Activated effector memory CD4-positive, alpha-beta T cell treated with Interleukin-2 at 50 U/mL for 16 hours (primary cell): ENCODE data around the gene MTAP.
A peak's percentile ranks its signal among the peaks of the same experiment; 100 is the strongest.

ENCODE experiments used
- DNase-seq: peaks from one replicate; pipeline ENCODE4 v3.0.0-alpha.2; 2020

MTAP gene

DNA sequence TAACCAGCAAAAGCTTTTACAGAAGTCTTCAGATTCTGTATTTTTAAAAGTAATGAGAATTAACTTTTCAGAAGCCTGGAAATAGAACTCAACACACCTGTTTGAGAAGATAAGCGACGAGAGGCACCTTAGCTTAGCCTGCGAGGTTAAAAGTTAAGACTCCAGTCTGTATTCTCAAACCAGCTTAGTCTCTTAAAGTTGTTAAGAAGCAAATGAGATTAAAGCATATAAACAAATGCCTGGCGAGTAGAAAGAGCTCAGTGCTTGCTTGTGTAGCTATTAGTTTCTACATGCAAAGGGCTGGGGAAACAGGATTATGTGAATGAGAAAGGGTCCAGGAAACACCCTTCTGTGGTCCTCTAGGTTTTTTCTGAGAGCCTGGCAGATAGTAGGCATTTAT, 51.7 kb downstream of the MTAP start:
- no peak for DNase-seq

GRCh38 chr9:21854594-21854993, 52.2 kb downstream of the MTAP start:
- no peak for DNase-seq

DNA sequence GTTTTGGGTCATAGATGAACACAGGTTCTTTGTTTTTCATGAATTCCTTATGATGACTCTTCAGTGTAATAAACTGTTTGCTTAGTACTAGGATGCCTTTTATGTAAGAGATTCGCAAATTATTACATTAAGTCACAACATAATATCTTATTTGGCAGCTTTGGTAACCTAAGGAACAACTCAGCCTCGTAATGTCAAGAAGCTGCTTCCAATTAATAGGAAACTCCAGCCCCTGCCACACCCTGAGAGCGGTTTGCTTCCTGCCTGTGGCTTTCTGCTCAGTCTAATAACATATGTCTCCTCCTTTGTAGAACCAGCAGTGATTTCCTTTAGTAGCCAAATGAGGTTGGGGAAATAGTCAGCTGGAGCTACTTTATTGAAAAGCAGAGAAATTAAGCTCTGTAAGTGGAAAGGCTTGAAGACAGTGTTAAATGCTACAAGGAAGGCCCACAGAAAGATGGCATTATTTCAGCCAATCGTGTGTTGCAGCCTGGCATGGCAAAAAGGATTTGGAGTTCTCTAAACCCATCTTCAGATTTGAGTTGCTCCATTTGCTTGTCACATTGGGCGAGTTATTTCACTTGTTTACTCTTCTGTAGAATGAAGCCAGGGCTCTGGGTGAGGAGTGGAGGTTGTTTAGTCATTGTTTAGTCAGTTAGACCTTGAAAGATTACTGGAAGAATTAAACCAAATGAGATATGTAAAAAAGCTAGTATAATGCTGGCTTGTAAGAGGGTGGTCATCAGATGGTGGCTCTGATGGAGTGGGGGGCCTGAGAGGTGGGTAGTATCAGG, 54.1 kb downstream of the MTAP start:
- DNase-seq: no peak

- DNase-seq: no peak
Observed at GRCh38 chr9:21862871-21863270, 60.4 kb downstream of the MTAP start.

GRCh38 chr9:21864505-21864904, 62.1 kb downstream of the MTAP start:
- no peak for DNase-seq

GRCh38 chr9:21866302-21866701, 63.9 kb downstream of the MTAP start:
- no peak for DNase-seq

- DNase-seq: no peak
Observed at GRCh38 chr9:21871256-21871975, 69.0 kb downstream of the MTAP start.

GRCh38 chr9:21872696-21873095, 70.3 kb downstream of the MTAP start:
- DNase-seq: no peak

GRCh38 chr9:21873540-21874221, 71.2 kb downstream of the MTAP start:
- DNase-seq: no peak

GRCh38 chr9:21875893-21876292, 73.5 kb downstream of the MTAP start:
- no peak for DNase-seq

DNA sequence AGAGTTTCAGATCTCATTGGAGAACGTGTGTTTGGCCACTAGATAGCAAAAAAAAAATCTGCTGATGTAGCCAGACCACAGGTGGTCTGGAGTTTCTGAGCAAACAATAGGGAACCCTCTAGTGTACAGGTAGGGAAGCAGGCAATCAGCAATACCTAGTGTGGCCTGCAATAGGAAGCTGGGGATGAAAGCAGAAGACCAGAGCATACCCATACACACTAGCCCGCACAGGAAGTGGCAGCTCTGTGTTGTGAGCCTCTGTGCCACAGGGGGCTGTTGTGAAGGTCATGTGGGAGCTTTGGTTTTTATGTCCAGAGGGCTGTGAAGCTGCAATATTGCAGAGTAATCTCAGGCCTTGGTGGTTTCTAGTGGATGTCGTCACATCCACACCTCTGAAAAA, 81.2 kb downstream of the MTAP start:
- no peak for DNase-seq

DNA sequence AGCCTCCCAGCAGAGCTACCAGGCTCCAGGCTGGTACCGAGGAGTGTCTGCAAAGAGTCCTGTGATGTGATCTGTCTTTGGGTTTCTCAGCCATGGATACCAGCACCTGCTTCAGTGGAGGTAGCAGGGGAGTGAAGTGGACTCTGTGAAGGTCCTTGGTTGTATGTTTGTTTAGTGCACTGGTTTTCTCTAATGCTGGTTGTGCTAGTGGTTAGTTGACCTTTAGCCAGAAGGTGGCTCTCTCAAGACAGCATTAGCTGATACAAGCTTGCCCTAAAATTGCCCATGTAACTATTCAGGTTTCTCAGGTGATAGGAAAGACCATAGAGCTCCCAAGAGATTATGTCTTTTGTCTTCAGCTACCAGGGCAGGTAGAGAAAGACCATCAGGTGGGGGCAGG, 87.2 kb downstream of the MTAP start:
- no peak for DNase-seq

DNA sequence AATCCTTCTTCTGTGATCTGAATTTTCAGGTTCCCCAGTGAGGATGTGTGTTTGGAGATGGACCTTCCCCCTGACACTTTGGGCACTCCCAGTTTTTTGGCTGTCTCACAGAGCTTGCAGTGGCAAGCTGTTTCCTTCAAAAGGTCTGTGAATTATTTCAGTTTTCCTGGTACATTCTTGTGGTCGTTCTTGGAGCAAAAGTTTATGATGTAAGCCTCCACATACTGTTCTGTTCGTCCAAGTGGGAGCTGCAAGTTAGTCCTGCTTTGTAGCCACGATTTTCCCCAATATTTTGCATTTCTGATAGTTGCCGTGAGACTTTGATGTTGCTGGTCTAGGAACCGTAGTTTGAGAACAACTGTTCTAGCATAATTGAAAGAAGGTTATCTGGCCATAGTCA, 88.3 kb downstream of the MTAP start:
- DNase-seq: no peak

DNA sequence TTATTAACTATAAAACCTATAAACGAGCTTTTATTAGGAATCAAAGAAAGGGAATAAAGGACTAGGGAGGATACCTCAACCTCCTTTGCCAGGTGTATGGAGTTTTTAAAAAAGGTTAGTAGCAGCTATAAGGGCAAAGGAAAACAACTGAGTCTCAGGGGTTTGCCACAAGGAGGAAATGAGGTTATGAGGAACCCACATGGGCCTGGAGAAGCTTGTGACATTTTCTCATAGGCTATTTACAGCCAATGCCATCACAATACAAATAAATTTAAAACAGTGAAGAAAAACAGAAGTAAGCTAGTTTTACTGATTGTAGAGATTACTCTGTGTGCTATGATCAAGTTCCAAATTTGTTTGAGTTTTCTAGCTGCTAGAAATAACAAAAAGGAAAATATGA, 99.1 kb downstream of the MTAP start:
- DNase-seq: no peak

- no peak for DNase-seq
Observed at GRCh38 chr9:21902136-21902535, 99.7 kb downstream of the MTAP start.

DNA sequence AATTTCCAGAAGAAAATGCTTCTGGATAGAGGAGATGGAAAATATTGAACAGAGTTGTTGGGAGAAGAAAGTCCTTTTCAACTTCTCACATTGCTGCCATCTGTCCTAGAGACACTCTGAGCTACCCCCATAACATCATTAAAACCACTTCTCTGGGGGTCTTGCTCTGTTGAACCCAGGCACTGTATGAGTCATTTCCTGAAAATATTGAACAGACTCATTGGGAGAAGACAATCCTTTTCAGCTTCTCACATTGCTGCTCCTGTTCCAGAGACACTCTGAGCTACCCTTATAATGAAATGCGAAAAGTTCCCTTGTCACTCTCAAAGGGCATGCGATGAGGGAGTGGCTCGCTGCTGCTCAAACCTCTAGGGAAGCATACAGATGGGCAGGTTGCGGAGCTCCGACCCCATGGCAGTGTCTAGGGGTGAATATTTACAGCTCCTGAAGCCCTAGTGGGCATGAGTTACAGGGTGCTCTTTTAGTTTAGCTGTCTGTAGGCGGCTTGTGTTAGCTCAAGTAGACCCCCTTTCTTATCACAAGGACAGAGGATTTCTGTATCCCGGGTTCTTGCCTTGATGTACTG, 101.0 kb downstream of the MTAP start:
- DNase-seq: no peak

GRCh38 chr9:21904371-21904770, 101.9 kb downstream of the MTAP start:
- DNase-seq: no peak

DNA sequence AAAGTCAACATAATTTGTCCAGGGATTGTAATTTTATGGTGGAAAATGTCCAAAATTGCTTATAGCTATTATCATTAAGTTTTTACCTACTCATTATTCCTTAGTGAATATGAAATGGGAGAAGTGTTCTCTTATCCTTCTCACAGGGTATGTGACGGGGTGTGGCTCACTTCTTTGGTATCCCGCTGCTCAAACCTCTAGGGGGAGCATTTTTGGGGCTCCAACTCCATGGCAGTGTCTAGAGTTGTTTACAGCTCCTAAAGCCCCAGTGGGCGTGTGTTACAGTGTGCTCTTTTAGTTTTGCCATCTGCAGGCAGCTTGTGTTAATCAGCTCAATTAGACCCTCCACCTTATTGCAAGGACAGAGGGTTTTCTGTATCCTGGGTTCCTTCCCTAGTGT, 102.3 kb downstream of the MTAP start:
- no peak for DNase-seq

DNA sequence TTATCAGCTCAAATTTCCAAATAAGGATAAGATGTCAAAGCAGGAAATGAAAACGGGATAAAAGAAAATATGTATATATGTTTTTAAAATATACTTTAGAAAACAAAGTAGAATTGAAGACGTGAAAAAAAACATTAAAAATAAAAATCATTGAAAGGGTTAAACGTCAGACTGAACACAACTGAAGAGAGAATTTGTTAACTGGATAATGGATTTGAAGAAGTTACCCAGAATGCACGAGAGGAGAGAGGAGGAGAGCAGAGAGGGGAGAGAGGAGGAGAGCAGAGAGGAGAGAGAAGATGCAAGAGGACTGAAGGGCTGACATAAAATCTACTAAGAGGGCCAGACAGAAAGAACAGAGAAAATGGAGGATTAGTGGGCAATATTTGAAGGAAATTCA, 103.8 kb downstream of the MTAP start:
- DNase-seq: no peak

DNA sequence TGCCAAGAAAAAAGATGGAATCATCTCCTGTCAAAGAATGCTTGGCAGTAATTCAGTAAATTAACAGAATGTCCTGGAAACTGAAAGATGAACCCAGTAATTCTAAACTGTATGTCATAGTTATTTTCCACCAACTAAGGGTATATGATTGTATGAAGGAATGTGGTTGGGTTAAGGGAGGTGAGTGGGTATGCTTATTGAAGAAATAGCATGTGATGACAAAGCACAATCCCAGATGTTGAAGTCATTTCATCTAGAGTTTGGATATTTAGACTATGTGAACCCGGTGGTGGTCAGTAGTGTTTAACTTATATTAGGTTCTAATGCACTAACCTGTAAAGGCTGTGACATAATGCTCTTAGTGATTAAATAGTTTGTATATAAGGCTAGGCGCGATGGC, 104.4 kb downstream of the MTAP start:
- no peak for DNase-seq

DNA sequence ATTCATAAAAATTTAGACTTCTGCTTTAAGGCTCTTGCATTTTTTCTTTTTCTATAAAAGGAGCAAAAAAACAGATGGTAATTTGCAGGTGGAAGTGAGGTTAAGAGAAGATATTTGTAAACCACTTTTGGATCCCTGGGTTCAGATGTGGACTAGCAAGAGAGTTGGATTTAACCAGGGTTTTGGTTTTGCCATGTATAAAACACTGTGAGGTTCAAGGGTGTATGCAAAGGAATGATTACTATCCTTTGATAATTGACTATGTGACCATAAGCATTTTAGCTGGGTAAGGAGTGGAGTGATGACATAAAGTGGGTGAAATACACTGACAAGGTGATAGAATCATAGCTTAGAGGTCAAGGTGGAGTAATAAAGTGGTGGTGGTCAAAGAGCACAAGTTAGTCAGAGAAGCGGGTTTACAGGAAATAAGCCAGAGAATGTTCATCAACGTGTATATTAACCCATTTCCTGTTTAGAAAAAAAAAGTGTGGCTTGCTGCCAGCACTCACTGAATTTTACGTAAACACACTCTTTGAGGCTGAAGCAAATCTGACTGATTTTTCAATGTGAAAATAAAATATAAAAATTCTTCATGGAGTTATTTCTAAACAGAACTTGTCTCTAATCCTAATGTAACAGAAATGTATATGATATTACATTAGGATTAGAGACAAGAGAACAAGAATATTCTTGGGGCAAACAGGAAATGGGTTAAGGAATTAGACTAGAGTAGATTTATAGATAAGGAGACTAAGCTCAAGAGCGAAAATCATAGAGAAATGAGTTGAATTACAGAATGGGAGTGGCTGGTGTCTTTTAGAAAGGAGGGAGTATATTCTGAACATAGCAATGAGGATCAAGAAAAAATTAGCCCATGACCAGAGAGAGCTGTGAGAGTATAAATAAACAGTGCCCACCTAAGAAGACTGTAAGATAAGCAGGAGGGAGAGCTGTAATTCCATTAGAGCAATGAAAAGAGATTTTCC, 117.2 kb downstream of the MTAP start:
- peak; percentile 4 for DNase-seq

DNA sequence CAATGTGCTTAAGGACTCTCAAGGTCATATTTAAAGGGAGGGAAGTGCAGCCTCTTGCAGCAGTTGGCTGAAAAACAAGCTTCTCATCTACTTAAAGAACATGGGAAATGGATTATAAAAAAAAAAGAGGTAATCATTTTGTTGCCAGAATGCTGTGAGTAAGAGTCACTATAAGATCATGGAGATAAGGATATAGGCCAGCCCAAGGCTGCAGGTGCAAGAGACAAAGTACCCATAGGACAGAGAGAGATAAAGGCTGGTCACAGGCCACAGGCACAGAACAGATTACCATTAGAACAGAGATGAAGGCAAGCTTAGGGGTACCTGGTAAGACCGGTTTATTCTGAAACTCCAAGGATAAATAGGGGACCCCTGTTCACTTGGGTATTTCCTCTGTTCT, 121.3 kb downstream of the MTAP start:
- no peak for DNase-seq
